LHCN-M2 (cell line): ENCODE measurements around the gene ASB4. TPM values are rescaled to one million over a fixed set of nuclear protein-coding genes. Genes with fewer than 3 reads are reported as not detected.
"Not testable (repeated sequence)": the region's sequence is repeated elsewhere in the genome, so short reads cannot be mapped to it uniquely, and the experiment has no call there.

Source experiments
- DNase-seq: peaks from one replicate; pipeline ENCODE4 v3.0.0-alpha.2; 2012; ENCODE audit warnings: low read depth
- total RNA-seq: library from RNA; depleted of rRNA; stranded (reverse); fragments of >200 nt; gene quantifications from 2 replicates; pipeline ENCODE4 v1.2.3, GENCODE V29; 2014

Gene ASB4
- total RNA-seq, 1 experiment from 2014 or later, result 0.06 TPM

DNA sequence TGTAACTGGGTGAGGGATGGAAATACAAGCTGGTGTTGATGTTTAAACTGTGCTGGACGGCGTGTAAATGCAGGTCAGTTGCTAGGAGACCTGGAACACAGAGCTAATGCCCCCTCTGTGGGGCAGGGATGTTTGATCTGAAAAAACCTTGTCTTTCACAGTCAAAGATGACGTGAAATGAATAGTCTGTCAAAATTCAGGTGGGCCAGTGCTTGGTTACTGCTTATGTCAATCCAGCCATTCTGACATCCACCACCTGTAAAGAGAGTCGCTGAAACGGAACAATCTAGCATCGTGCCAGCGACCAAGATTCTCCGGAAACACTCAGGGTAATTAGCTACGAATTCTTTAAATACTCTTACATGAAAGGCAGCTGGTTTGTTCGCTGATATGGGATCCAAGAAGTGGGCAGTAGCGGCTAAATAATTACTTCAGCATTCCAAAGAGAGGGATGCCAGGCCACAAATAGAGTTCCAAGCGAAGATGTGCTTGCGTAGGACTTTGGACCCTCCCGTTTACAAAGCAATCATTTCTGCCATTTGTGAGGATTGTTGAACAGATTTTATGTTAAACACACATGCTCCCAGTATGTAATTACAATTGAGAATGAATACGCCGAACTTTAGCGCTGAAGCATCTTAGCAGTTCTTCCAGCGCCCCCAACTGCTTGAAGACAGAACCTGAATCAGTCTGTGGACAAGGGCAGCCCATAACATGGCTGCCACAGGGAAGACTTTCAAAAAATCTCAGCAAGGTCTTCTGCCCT is 7.3 kb upstream of the ASB4 start:
- DNase-seq, result peak; percentile 82

DNA sequence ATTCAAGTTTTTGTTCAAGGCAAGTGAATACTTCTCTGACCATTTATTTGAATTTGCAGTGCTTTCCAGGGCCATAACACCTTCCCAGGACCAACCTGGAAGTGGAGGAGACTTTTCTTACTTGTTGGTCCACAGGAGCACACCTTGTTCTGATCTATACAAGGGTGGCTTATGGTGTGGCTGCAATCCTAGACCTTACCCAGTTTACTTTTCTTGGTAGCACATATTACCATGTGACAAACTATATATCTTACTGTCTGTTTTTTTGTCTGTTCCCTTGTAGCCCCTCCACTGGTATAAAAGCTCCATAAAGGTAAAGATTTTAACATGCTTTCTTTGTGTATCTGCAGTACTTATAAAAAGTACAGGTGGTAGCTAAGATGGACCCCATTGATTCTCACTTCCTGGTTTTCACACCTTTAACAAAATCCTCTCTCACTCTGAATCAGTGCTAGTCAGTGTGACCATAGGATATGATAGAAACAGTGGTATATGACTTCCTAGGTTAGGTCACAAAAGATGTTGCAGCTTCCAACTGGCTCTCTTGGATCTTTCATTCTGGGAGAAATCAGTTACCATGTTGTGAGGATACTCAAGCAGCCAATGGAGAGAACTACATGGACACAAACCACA is 5.6 kb upstream of the ASB4 start:
- no peak for DNase-seq

DNA sequence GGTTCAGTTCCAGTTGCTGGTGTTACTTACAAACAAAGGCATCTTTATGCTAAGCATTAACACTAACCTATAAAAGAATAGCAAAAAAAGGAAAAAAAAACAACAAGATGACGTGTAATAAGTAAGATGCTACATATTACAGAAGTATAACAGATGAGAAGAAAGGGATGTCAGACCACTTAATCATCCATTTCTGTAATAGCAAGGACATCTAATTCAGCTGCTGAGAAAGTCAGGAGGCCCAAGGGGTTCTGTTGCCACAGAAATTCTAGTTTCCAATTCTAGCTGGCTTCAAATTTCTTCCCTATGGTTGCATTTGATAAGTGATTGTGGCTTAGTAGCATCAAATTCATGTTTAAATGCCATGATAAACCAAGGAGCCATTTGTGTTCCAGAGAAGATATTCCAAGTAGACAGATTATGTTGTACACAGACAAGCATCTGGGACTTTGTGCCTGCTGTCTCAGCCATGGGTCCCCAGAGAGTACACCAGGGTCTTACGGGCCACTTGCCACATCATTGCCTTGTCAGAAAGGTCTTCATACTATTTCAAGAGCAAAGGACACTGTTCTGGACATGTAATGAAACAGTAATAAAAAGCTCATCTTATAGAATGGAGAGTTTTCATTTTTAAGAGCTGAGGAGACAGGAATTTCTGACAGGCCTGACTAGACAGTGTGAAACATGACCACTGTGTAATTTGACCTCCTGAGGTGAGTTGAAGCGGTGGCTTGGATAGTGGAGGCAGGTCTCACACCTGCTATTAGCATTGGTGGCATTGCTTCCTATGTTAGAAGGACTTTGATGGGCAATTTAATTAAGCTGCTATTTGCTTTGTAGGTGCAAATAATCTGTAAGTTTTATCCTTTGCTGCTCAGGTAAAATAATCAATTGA is 4.2 kb upstream of the ASB4 start:
- DNase-seq, result peak; percentile 64

DNA sequence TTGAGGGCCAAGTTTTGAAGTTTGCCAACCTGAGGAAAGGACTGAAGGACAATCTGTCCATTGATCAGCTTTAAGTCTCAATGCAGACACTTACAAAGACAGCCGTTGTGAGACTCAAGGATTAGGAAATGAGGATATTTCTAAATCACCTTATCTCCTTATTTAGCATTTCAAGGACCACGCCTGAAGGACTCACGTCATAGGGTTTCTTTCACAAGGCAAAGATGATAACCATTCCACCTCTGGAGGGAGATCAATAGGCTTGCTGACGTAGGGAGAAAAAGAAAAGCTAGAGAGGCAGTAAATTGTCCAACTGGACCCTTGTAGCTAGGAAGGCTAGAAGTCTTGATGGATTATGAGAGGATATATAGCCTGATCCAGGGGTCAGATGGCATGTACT is 3.3 kb upstream of the ASB4 start:
- DNase-seq, result no peak

DNA sequence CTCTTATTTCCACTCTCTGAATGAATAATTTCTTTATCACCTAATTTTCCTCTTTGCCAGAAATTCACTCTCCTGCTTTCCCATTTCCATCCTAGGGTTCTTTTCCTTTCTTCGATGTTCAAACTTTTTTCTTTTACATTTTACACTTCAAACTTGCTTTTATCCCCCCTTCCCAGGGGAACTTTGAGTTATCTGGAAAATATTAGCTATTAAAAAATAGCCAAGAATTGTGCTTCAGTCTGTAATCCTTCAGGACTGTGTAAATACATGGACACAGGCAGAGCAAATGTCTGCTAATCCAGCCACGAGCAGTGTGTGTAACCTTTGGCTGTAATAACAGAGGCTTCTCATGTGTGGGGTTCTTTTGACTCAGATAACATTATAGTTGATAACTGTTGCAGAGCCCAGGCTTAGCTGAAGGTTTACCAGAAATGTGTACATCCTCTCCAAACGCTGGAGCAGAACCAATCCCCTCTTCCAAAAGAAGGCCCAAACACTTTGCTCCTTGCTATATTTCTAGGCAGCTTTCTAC is 4.6 kb downstream of the ASB4 start:
- DNase-seq, result no peak

DNA sequence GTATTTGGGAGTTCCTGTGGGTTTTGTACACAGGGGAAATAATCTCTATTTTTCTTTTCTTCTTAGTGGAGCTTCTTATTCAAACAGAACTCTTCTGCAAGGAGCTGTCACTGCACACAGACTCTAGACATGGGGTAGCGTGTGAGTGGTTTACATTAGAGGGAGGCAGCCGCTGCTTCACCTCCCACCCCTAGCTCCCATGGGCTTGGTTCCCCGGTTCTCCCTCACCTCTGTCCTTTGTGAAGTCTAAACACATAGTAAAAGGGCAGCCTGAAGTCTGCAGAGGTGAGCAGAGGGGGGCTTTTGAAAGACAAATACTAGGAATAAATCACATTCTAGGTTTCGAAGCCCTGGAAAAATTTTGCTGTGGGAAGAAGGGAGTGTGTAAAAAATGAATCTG is 5.5 kb downstream of the ASB4 start:
- no peak for DNase-seq

DNA sequence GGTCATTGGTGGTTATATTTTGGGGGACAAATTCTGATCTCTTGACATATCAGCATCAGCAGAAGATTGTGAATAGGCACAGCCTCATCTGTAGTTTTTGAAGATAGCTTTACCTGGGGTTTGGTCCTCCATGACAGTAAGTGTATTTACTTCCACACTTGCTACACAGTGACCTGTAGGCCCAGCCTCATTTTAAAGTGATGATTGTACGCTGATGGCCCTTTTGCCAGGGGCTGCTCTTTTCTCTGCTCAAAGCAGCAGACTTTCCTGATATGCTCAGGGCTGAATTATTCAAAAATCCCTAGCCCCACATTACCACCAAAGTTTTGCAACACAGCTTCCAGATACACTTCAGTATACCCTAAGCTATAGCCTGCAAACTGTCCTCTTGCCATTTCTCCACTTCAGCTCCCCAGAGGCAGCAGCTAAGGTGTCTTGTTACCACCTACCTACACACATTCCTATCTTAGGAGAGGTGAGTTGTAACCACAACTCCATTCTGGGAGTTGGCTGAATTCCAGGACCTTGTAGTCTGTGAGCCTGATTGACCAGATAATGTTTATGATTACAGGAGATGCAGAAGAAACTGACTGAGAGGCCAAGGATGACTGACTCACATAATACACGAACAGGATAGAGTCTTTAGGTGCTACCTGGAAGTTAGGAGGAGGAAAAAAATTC is 6.0 kb downstream of the ASB4 start:
- DNase-seq, result no peak

DNA sequence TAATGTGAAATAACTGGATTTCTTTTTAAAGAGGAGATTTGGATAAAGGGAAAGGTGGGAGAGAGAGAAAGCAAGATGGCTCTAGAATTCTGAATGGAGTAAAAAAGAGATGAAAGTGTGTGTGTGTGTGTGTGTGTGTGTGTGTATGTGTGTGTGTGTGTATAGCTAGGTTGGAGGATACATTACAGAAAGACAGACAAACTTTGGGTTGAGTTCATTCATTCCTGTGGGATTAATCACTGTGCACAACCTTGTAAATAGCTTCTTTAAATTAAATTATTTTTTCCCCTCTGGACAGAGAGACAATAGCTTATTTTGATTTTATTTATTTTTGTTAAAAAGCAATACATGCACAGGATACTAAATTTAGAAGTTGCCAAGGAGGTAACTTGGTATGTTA is 7.5 kb downstream of the ASB4 start:
- peak; percentile 66 for DNase-seq

DNA sequence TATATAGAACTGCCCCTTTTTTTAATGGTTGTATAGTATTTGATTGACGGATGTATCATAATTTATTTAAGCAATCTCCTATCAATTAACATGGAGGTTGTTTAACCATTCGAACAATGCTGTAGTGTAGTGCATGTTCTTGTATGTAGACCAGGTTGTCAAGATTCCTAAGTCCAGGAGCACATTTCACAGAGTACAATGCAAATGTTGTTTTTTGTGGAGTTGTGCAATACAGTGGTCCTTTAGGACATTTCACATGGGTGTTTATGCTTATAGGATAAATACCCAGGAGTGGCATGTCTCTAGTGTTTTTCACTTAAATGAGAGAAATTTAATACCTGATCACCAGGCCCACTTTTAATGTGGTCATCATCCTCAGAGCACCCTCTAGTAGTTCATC is 8.1 kb downstream of the ASB4 start:
- no peak for DNase-seq

DNA sequence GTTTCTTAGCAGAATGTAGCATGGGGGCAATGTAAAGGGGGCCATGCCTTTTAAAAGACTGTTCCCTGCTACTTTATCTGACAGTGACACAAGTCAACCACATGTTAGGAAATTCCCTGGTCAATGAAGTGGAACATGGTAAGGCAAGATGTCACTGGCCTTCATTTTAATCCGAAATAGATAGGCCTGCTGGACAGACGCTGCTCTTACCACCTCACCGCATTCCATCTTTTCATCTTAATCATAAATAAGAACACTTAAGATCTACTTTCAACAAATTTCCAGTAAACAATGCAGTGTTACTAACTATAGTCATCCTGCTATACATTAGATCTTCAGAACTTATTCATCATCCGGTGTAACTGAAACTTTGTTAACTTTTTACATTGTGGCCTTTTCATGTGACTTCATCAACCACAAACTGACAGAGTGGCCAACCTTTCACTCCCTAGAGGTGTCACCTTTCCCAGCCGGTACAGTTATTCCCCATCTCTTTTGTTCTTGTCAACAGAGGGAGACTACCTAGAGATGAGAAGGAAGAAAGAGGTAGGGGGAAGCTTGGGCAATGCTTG is 15.6 kb downstream of the ASB4 start:
- peak; percentile 68 for DNase-seq

DNA sequence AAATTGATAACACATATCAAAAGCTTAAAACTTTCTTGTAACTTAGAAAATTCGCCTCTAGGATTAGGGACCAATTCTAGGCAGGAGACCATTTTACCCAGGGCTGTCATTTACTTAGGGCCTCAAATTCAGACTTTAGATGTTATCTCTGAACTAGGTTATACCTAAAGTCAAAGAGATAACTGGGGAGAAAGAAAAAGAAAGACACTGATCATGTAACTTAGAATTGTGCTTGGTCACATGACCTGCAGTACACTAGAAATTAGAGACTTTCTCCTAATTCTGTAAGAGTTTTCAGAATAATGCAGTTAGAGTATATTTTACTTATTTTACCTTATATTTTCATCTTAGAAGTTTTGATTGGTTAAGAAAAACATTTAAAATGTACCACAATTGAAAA is 16.7 kb downstream of the ASB4 start:
- DNase-seq, result no peak

DNA sequence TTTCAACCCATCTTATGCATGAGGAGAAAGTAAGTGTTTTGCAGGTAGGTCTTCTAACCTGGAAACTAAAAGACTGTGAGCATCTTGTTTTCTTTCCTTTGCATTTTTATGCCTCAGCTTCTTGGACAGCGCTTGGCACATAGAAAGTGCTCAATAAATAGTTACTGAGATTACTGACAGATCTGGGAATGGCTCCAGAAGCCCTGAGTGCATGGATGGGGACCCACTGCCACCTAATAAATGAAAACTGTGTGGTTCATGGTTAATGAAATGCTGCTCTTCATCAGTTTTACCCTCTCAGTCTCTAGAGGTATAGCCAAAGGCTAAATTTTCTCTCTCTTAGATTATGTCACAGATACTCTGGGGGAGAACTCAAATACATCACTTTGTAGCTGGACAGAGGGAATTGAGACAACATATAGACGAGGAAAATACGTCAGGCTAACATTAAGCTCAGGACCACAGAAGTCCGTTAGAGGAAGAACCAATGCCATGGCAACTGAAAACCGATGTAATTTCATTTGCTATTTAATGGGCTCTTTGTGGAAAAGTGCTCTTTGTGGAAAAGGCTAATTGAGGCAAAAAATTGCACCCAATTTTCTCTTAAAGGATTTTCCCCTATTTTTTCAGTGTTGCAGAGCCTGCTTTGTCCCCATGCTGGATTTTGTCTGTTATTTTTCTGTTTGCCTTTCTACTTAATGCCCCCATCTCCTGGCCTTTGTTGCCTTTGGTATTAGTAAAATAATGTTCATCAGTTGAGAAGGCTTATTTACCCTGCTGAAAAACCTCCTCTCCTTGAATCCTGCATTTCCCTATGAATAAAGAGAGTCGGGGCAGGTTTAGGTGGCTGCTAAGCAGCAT is 17.8 kb downstream of the ASB4 start:
- no peak for DNase-seq

DNA sequence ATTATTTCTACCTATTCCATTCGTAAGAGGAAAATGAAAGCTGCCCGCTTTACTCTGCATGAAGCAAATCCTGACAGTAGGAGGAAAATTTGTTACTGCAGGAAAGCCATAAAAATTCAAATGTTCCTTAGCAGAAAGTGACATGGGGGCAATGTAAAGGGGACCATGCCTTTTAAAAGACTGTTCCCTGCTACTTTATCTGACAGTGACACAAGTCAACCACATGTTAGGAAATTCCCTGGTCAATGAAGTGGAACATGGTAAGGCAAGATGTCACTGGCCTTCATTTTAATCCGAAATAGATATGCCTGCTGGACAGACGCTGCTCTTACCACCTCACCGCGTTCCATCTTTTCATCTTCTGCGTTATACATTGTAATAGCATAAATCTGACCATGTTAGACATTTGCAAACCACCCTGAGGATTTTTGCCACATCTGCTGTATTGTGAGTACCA is 18.4 kb downstream of the ASB4 start:
- not testable (repeated sequence) for DNase-seq

DNA sequence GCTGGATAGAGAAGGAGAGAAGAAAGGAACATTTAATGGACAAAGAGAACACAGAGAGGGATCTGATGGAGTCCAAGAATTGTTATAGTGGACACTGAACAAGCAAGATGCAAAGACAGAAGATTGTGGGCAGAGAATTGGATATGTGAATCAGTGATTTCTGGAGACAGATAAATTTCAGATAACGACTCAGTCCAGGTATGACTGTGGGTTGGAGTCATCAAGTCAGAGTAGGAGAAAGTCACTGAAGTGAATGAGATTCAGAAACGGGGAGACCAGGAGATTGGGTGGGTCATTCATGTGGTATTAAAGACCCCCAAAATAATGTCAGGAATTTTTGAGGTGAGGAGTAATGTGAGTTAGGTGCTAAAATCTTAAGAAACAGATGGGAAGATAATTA is 23.0 kb downstream of the ASB4 start:
- no peak for DNase-seq

DNA sequence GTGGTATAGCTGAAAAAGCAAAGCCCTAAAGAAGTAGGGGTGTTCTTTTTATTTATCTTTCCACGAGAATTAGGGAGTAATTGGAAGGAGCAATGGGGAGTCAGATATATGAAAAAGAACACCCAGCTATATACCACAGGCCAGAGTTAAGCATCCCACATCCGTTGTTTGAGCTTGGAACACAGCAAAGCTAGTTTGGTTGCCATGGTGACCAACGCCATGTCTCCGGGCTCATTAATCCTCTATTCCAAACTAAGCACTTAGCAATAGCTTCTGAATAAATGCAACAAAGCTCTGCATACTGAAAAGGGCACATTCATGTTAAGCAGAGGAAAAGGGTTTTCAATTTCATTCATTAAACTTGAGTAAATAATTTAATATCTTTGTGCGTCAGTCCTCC is 23.5 kb downstream of the ASB4 start:
- peak; percentile 94 for DNase-seq

DNA sequence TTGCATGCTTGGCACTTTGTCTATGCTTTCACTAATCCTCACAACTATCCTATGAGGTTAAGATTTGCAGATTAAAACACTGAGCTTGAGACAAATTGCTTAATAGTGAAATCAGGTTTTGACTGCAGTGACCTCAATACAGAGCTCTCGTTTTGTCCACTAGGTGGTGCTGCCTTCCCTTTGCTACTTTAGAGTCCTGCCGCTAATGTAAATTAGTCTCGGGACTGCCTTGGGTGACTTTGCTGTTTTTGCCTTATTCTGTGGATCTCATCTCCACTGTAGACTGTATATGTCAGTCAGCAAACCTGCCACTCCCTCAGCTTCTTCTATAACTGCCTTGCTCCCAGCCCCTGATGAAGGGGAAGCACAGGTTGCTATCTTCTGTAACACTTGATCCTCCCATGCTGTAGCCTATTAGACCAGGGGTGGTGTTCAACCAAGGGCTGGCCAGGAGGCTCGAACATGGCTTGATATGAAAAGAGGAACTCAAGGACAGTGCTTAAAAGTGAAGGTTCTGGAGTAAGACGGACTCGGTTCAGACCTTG is 26.0 kb downstream of the ASB4 start:
- DNase-seq, result peak; percentile 79

DNA sequence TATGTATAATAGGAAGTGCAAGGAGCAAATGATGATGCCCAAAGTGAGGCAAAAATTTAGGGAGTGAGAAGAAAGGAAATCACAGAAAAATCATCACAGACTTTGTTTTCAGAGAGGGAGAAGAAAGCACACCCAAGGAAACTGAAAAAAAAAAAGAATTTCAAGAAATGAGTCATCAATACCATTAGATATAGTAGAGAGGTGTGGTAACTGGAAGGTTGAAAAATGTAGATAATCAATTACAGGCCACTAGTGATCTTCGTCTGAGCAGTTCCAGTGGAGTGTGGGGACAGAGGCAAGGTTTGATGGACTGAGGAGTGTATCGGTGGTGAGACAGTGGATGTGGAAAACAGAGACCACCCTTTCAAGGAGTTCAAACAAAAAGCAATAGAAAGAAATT is 31.7 kb downstream of the ASB4 start:
- DNase-seq, result no peak

DNA sequence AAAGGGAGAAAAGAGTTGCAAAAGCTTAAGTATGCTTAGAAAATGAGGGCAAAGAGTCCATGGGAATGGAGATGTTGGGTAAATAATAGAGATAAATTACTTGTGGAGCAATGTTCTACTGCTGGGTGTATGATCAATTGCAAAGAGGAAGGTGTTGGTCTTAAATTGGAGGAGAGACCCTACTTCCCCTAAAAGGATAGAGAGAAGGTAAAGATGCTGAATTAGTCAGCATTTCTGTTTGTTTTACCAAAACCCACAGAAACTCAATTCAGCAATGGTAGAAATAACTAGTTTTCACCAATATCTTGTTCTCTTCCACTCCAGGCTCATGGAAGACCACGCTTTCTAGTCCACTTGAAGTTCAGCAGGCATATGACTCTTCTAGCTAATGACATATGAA is 32.1 kb downstream of the ASB4 start:
- DNase-seq, result no peak

DNA sequence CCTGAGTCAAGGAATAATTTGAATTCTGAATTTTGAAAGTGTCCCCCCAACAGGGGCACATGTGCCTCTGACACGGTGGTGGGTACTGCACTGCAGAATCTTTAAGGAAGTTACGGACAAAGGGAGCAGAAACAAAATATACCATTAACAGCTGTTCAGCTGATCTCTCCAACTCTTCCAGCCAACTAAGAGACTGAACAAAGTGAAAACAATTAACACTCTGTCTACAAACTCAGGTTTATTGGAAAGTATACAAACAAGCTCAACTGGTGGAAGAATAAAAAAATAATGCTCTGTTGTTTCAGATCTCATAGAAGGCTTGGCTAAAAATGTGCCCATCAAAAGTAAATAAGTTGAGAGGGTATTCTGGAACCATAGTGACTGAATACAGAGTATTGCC is 34.4 kb downstream of the ASB4 start:
- no peak for DNase-seq

DNA sequence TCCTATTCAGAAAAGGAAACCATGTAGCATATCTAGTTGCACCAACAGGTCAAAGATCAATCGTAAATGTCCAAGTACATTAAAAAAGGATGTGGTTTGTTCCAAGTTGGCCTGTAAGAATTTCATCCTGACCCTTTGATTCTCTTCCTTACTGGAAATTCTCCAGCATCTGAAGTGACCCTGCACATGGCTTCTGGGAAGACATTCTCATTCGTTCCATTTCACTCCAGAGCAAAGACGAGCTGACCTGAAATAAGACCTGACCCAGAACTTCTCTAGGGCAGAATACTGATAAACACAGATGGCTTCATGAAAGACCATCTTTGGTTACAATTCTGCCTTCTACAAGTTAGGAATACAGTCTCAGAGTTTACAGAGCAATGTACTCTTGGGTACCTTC is 39.8 kb downstream of the ASB4 start:
- DNase-seq, result peak; percentile 29
